Activated naive CD4-positive, alpha-beta T cell treated with anti-CD3 and anti-CD28 coated beads, Interleukin-2, amount 10 ng/mL, durations not matched to agents 7 days and 5 days (primary cell): Measurements from ENCODE around the gene DHRS4L2.
"Not testable (repeated sequence)": the region's sequence is repeated elsewhere in the genome, so short reads cannot be mapped to it uniquely, and the experiment has no call there.

ENCODE experiments used
- CTCF ChIA-PET: fragments of 350-600 bp; sonication (Branson Sonifier 250); formaldehyde crosslinking; loops from one replicate; lab custom pipeline; 2021; ENCODE audit warnings: antibody characterized with exemption; lab: Charles Lee
- DNase-seq: peaks from one replicate; pipeline ENCODE4 v3.0.0-alpha.2; 2020
- H3K27ac Mint-ChIP-seq: one replicate; pipeline ENCODE4 v1.8.0; 2021; ENCODE audit warnings: mild to moderate bottlenecking, moderate library complexity, mixed read lengths
- H3K27me3 Mint-ChIP-seq: one replicate; pipeline ENCODE4 v1.8.0; 2021; ENCODE audit warnings: mild to moderate bottlenecking, mixed read lengths
- H3K36me3 Mint-ChIP-seq: one replicate; pipeline ENCODE4 v1.8.0; 2021; ENCODE audit warnings: mixed read lengths
- H3K4me1 Mint-ChIP-seq: one replicate; pipeline ENCODE4 v1.8.0; 2021; ENCODE audit warnings: mixed read lengths
- H3K4me3 Mint-ChIP-seq: one replicate; pipeline ENCODE4 v1.8.0; 2021; ENCODE audit warnings: mild to moderate bottlenecking, moderate library complexity, mixed read lengths
- H3K9me3 Mint-ChIP-seq: one replicate; pipeline ENCODE4 v1.8.0; 2021; ENCODE audit warnings: mixed read lengths

DHRS4L2 gene

DNA sequence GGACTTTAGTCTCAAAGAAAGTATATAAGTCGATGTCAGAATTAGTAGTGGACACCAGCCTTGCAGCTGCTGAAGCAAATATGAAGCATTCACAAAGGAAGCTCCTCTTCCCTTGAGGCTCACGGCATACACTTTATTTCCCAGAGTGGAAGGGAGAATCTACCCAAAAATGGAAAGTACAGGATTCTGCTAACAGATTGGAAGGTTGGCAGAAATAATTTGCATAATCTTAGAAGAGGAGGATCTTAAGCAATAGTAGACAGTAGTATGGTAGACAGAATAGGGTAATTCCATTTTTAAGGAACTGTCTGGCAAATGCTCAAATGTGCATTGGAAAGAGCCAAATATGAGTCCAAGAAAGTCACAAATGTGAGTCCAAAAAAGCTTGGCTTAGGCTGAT, 32.9 kb upstream of the DHRS4L2 start:
- CTCF ChIA-PET, H3K27me3 Mint-ChIP-seq, H3K9me3 Mint-ChIP-seq, DNase-seq, H3K27ac Mint-ChIP-seq, H3K4me3 Mint-ChIP-seq: not testable (repeated sequence)
- Mint-ChIP-seq H3K4me1 (peaks cover 30% of the 10 kb centered on the region), H3K36me3 (peaks cover 21% of the 10 kb centered on the region)

DNA sequence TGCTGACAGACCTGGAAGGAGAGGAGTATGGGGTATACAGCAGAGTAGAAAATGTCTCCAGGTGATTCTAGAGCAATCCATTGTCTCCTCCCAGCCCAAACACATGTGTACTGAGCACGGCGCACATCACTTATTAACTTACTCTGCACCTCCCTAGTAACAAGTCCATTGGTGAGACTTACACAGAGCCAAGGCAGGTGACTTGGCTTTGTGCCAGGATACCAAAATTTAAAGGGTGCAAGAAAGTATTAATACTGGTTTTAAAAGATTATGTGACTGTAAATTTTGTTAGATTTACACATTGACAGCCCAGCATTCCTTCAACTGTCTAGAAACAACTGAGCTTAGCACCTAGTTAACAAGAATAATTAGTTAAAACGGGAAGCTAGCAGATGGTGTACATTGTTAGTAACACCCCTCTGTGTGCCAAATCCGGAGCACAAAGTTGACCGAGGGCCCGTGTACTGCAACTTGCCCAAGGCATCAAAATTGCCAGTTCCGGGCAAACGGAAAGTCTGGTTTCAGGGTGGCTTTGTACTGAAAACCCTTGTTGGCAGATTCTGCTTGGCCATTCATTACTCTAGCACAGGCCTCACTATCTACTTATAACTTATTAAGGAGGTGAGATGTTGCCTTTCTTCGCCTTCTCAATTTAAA, 30.7 kb upstream of the DHRS4L2 start:
- CTCF ChIA-PET, H3K9me3 Mint-ChIP-seq, H3K27ac Mint-ChIP-seq, H3K4me3 Mint-ChIP-seq, H3K27me3 Mint-ChIP-seq, DNase-seq, H3K36me3 Mint-ChIP-seq: not testable (repeated sequence)
- peaks cover 13% of the 10 kb centered on the region for H3K4me1 Mint-ChIP-seq

DNA sequence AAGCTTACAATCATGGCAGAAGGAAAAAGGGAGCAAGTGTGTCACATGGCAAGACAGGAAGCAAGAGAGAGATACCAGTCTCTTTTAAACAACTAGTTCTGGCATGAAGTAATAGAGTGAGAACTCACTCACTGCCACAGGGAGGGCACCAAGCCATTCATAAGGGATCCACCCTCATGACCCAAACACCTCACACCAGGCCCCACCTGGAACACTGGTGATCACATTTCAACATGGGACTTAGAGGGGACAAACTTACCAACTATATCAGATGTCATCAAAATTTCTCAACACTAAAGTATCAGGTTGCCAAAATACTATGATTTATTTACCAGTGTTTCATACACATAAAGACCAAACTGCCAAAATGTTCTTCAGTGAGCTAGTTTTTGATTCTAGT, 27.8 kb upstream of the DHRS4L2 start:
- H3K4me1 Mint-ChIP-seq, H3K27ac Mint-ChIP-seq, H3K9me3 Mint-ChIP-seq, DNase-seq, H3K27me3 Mint-ChIP-seq, H3K36me3 Mint-ChIP-seq, CTCF ChIA-PET, H3K4me3 Mint-ChIP-seq: not testable (repeated sequence)

DNA sequence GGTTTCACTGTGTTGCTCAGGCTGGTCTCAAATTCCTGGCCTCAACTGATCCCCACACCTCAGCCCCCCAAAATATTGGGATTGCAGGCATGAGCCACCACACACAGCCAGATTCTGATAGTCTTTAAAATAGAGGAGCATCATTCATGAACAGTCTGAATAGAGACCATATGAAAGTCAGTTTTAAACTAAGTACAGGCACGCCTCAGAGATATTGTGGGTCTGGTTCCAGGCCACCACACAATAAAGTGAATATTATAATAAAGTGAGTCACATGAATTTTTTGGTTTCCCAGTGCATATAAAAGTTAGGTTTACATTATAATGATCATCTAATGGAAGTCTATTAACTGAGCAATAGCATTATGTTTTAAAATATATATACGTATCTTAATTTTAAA, 27.0 kb upstream of the DHRS4L2 start:
- H3K4me1 Mint-ChIP-seq, H3K4me3 Mint-ChIP-seq, H3K36me3 Mint-ChIP-seq, H3K27me3 Mint-ChIP-seq, CTCF ChIA-PET, H3K27ac Mint-ChIP-seq, H3K9me3 Mint-ChIP-seq, DNase-seq: not testable (repeated sequence)

DNA sequence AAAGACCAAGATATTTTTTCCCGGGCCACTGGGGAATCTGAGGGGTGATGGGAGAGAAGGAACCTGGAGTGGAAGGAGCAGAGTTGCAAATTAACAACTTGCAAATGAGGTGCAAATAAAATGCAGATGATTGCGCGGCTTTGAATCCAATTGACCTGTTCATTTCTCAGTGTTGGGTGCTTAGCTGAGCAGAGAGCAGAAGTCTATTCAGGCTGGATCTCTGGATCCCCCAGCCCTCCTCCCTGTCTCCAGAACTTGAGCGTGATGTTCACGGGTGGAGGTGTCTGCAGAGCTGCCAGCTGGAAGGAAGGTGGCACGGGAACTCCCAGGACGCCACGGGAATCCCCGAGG, 19.6 kb upstream of the DHRS4L2 start:
- H3K27me3 Mint-ChIP-seq, DNase-seq, H3K36me3 Mint-ChIP-seq, H3K27ac Mint-ChIP-seq, H3K4me1 Mint-ChIP-seq, H3K4me3 Mint-ChIP-seq, H3K9me3 Mint-ChIP-seq, CTCF ChIA-PET: not testable (repeated sequence)

DNA sequence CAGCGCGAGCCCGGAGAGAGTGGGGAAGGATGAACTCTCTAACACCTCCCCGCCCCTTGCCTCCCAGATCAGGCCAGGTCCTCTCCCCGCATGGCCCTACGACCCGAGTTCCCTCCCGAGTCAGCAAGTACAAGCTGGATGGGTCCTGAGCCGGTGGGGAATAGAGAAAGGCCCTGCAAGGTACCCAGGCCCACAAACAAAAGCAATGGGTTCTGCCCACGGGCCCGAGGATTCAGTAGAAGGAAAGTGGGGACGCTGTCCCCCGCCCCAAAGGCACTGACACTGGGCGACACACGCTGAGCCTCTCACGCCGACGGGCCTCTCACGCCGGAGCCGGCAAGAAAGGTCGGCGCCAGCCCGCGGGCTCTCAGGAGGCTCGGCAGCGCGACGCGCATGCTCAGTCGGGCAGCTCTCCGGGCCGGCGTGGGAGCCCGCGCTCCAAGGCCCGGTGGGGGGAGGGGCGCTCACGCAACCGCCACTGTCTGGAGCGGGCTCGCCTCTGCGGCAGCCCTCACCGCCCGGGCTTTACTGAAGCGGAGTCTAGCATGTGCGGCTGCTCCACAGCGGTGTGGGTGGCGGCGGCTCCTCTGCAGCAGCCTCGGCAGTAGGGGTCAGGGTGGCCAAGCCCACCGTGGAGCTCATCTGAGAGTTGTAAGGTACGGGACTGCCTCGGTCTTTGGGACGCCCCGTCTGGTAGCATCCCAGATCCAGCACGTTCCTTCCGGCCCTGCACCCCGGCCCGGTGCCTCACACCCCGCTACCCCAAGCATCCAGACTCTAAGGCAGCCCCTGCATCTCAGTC, 19.0 kb upstream of the DHRS4L2 start:
- DNase-seq, result peak; percentile 66
- CTCF ChIA-PET, H3K27me3 Mint-ChIP-seq, H3K27ac Mint-ChIP-seq, H3K9me3 Mint-ChIP-seq, H3K4me1 Mint-ChIP-seq, H3K36me3 Mint-ChIP-seq: not testable (repeated sequence)
- peak overlapping the region; percentile 15 for H3K4me3 Mint-ChIP-seq

DNA sequence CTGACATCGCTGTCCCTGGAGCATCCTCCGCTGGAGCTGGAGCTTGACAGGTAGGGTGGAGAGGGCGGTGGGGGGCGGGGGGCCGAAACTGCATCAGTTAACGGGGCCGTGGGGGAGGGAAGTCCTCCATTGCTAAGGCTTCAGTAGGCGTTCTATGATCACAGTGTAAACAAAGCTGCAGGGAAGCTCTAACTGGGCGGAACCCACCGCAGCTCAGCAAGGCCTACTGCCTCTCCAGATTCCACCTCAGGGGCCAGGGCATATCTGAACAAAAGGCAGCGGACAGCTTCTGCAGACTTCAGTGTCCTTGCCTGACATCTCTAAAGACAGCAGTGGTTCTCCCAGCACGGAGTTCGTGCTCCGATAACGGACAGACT, 18.5 kb upstream of the DHRS4L2 start:
- H3K4me3 Mint-ChIP-seq, H3K27ac Mint-ChIP-seq, DNase-seq, H3K9me3 Mint-ChIP-seq, H3K4me1 Mint-ChIP-seq, CTCF ChIA-PET, H3K27me3 Mint-ChIP-seq: not testable (repeated sequence)
- peaks cover 12% of the 10 kb centered on the region for H3K36me3 Mint-ChIP-seq

DNA sequence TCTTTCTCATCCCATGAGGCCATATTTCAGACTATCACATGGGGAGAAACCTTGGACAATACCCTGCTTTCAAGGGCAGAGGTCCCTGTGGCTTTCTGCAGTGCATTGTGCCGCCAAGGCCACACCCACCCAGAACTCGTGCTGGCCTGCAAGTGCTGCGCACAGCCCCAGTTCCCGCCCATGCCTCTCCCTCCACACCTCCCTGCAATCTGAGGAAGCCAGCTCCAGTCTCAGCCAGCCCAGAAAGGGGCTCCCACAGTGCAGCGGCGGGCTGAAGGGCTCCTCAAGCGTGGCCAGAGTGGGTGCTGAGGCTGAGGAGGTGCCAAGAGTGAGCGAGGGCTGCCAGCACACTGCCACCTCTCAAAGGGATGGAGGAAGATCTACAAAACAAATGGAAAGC, 15.6 kb upstream of the DHRS4L2 start:
- H3K4me3 Mint-ChIP-seq, H3K4me1 Mint-ChIP-seq, H3K27ac Mint-ChIP-seq, CTCF ChIA-PET, DNase-seq, H3K27me3 Mint-ChIP-seq, H3K9me3 Mint-ChIP-seq: not testable (repeated sequence)
- peaks cover 24% of the 10 kb centered on the region for H3K36me3 Mint-ChIP-seq

DNA sequence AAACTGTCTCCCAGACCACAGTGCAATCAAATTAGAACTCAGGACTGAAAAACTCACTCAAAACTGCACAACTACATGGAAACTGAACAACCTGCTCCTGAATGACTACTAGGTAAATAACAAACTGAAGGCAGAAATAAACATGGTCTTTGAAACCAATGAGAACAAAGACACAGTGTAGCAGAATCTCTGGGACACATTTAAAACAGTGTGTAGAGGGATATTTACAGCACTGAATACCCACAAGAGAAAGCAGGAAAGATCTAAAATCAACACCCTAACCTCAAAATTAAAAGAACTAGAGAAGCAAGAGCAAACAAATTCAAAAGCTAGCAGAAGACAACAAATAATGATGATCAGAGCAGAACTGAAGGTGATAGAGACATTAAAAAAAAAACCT, 14.7 kb upstream of the DHRS4L2 start:
- H3K27me3 Mint-ChIP-seq, CTCF ChIA-PET, H3K9me3 Mint-ChIP-seq, H3K27ac Mint-ChIP-seq, DNase-seq, H3K4me3 Mint-ChIP-seq, H3K4me1 Mint-ChIP-seq: not testable (repeated sequence)
- peaks cover 24% of the 10 kb centered on the region for H3K36me3 Mint-ChIP-seq

DNA sequence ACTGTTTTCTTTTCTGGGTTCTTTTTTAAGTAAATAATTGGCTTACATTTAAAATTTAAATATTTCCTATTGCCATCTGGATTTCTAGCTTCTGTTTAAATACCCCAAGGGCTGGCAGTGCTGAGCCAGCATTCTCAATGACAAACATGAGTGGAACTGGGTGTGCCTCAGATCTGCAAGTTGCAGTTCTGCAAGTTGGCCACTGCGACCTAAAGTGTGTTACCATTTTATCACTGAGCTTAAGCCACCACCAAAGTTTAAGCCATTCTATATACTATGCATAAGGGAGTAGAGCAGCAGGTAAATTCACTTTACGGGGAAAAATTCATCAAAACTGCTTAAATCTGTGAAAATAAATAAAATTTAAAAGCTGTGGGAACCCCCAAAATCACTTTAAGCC, 11.5 kb upstream of the DHRS4L2 start:
- CTCF ChIA-PET, H3K4me1 Mint-ChIP-seq, H3K9me3 Mint-ChIP-seq, DNase-seq, H3K4me3 Mint-ChIP-seq, H3K27me3 Mint-ChIP-seq, H3K27ac Mint-ChIP-seq: not testable (repeated sequence)
- H3K36me3 Mint-ChIP-seq, result peaks cover 24% of the 10 kb centered on the region

DNA sequence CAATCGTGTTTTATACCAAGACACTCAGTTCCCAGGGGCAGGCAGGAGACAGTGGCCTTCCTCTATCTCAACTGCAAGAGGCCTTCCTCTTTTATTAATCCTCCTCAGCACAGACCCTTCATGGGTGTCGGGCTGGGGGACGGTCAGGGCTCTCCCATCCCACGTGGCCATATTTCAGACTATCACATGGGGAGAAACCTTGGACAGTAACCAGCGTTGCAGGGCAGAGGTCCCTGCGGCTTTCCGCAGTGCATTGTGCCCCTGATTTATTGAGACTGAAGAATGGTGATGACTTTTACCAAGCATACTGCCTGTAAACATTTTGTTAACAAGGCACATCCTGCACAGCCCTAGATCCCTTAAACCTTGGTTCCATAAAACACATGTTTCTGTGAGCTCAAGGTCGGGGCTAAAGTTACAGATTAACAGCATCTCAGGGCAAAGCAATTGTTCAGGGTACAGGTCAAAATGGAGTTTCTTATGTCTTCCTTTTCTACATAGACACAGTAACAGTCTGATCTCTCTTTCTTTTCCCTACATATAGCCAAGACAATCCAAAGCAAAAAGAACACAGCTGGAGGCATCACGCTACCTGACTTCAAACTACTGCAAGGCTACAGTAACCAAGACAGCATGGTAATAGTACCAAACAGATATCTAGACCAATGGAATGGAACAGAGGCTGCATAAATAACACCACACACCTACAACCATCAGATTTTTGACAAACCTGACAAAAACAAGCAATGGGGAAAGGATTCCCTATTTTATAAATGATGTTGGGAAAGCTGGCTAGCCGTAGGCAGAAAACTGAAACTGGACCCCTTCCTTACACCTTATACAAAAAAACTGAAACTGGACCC, 6.5 kb upstream of the DHRS4L2 start:
- CTCF ChIA-PET, H3K27me3 Mint-ChIP-seq, DNase-seq, H3K27ac Mint-ChIP-seq, H3K4me3 Mint-ChIP-seq, H3K9me3 Mint-ChIP-seq: not testable (repeated sequence)
- Mint-ChIP-seq H3K4me1 (peaks cover 11% of the 10 kb centered on the region), H3K36me3 (peaks cover 14% of the 10 kb centered on the region)

DNA sequence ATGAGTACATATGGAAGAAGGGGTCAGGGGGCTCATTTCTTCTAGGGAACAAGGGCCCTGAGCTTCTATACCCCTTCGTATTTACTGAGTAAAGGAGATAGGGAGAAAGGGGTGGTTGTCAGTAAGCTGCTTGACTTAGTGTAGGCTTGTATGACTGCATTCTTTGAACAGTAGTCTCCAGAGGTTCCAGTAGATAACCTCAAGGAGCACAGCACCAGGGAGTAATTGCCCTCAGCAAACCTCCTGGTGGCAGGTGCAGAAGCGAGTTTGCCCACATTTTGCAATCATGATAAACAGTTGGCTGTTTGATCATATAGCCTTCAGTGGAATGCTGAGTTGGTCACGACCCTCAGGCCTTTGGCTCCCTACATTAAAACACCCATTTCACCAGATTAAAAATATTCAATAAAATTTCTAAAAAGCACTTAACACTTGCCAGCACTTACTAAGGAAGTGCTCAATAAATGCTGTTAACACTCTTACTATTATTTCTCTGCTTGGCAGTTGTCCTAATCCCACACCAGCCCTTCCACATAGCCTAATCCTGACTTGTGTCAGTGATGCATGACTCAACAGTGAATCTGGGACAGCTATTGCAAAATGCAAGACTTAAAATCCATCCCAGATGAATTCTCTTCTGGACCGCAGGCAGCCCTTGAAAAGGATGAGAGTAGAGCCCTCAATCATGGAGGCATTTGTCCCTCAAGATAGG, 3.7 kb upstream of the DHRS4L2 start:
- CTCF ChIA-PET, result no interaction called here
- DNase-seq, result no peak
- Mint-ChIP-seq H3K4me1 (peaks cover 36% of the 10 kb centered on the region), H3K27ac (no peak overlapping the region), H3K4me3 (no peak overlapping the region), H3K27me3 (no peaks in the 10 kb centered on the region), H3K9me3 (no peaks in the 10 kb centered on the region), H3K36me3 (peaks cover 11% of the 10 kb centered on the region)

DNA sequence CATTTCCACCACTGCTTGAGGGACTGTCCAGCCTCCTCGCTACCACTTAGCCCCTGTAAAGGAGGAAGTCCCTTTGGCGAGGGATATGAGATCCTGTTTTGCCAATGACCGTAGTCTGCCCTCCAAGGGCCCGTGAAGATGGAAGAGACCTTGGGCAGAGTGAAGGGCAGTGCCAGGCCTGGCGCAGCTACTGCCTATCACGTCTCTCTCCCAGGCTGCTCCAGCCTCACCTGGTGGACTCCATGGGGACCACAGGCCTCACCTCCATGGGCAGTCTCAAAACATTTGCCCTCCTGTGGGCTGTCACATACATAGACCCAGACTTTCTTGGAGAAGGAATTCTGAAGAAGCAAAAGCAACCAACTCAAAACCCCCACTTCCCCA, 514 bp upstream of the DHRS4L2 start:
- H3K9me3 Mint-ChIP-seq, DNase-seq, H3K36me3 Mint-ChIP-seq, H3K27me3 Mint-ChIP-seq: not testable (repeated sequence)
- H3K4me1 Mint-ChIP-seq, result peaks cover 37% of the 10 kb centered on the region
- CTCF ChIA-PET, result interaction anchor here (1.2 kb wide), 1 partner anchor 36 kb away, joined by 5 read pairs; no protein-coding TSS in a partner anchor
- peak overlapping the region; percentile 82 for H3K4me3 Mint-ChIP-seq
- H3K27ac Mint-ChIP-seq, result peak overlapping the region; percentile 64

DNA sequence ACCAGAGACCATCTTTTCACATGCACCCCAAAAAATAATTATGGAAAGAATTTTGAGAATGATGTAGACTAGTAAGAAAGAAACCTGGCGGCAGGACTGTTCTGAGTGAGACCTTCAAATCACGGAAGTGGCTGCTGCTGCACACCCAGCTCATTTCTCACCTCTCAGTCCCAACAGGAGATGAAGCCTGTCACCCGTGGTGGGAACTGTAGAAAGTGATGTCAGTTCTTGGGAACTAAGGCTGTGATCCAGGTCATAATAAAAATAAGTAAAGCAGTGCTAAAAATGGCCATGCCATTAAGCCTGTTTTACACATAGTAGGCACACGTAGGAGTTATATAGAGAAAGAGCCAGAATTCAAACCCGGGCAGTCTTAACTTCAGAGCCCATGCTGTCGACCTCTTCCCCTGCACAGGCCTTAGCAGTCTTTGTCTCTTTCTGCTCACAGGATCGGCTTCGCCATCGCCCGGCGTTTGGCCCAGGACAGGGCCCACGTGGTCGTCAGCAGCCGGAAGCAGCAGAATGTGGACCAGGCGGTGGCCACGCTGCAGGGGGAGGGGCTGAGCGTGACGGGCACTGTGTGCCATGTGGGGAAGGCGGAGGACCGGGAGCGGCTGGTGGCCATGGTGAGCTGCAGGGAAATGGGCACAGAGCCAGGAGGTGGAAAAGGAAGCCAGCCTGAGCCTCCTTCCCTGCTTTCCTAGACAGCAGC, 1.2 kb downstream of the DHRS4L2 start:
- H3K36me3 Mint-ChIP-seq, CTCF ChIA-PET, H3K9me3 Mint-ChIP-seq, DNase-seq, H3K27me3 Mint-ChIP-seq: not testable (repeated sequence)
- H3K4me1 Mint-ChIP-seq, result peaks cover 37% of the 10 kb centered on the region
- peak overlapping the region; percentile 91 for H3K27ac Mint-ChIP-seq
- H3K4me3 Mint-ChIP-seq, result peak overlapping the region; percentile 82
